ENCODE data around the gene CFLAR. TPM values are rescaled to one million over a fixed set of nuclear protein-coding genes. Genes with fewer than 3 reads are reported as not detected.

CFLAR gene
- total RNA-seq, 1 experiment from 2014 or later: 35.6 TPM

DNA sequence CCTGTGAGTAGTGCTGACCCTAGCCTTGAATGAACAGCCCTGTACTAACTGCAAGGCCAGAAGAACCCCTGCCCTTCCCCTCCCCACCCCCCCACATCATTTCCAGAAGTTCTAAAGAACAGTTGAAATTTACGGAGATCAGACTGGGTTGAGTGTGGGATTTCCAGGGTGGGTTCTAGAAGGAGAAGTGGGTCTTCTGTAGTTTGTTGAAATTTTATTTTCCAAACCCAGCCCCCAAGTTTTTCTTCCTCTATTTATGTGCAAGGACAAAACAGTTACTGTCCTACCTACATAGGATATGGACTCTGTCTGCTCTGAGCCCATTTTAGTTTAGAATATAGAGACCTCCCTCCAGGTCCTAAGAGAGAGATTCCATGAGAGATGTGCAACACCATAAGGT, 40.7 kb downstream of the CFLAR start:
- Histone ChIP-seq H3K9me2 (ENCODE audit: insufficient read depth) (no peaks in the 10 kb centered on the region), H3K79me2 (ENCODE audit: insufficient read depth, low read length) (no peaks in the 10 kb centered on the region; the same call in 1 of the 2 replicates), H3K4me3 (replicated peaks in 1 of 2; ENCODE audit: low read depth in 1 of 2, low read length in 2 of 2) (no peak overlapping the region), H2AFZ (ENCODE audit: low read depth, low read length, poor library complexity, severe bottlenecking) (no peak overlapping the region), H3K27me3 (ENCODE audit: insufficient read depth, low read length) (no peaks in the 10 kb centered on the region), H4K20me1 (ENCODE audit: insufficient read depth) (no peaks in the 10 kb centered on the region), H3K36me3 (ENCODE audit: control insufficient read depth in 1 of 2, insufficient read depth in 2 of 2, low read length in 2 of 2) (peaks cover 0 to 21% of the 10 kb centered on the region in 2 experiments; a peak in 2 of 4 replicates), H3K4me1 (ENCODE audit: control insufficient read depth in 1 of 2, insufficient read depth in 2 of 2, low read length in 2 of 2) (peaks cover 8 to 36% of the 10 kb centered on the region in 2 experiments), H3K9me3 (ENCODE audit: control insufficient read depth in 1 of 2, insufficient read depth in 1 of 2, low read depth in 1 of 2, low read length in 2 of 2) (no peaks in the 10 kb centered on the region), H3K9ac (ENCODE audit: low read length) (no peak overlapping the region), H3K27ac (ENCODE audit: low read depth, low read length) (no peak overlapping the region), H3K4me2 (ENCODE audit: low read length) (no peak overlapping the region)
- TF ChIP-seq ELF1 (IDR thresholded peaks at IDR 0.05; ENCODE audit: borderline replicate concordance, low read depth) (no peak), SIN3A (IDR thresholded peaks at IDR 0.05; ENCODE audit: low read depth) (no peak), RAD21 (IDR thresholded peaks at IDR 0.05; ENCODE audit: low read depth) (no peak), POLR2A (IDR thresholded peaks at IDR 0.05; ENCODE audit: borderline replicate concordance, extremely low read depth, insufficient read depth, insufficient read length) (no peak), EGR1 (IDR thresholded peaks at IDR 0.05; ENCODE audit: low read depth) (no peak), ZNF274 (IDR thresholded peaks at IDR 0.05; ENCODE audit: low read depth, low read length) (no peak), EZH2phosphoT487 (IDR thresholded peaks at IDR 0.05; ENCODE audit: borderline replicate concordance) (no peak)
- TF ChIP-seq, protein P1, sequence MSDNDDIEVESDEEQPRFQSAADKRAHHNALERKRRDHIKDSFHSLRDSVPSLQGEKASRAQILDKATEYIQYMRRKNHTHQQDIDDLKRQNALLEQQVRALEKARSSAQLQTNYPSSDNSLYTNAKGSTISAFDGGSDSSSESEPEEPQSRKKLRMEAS (IDR thresholded peaks at IDR 0.05): no peak
- TF ChIP-seq, protein P2, sequence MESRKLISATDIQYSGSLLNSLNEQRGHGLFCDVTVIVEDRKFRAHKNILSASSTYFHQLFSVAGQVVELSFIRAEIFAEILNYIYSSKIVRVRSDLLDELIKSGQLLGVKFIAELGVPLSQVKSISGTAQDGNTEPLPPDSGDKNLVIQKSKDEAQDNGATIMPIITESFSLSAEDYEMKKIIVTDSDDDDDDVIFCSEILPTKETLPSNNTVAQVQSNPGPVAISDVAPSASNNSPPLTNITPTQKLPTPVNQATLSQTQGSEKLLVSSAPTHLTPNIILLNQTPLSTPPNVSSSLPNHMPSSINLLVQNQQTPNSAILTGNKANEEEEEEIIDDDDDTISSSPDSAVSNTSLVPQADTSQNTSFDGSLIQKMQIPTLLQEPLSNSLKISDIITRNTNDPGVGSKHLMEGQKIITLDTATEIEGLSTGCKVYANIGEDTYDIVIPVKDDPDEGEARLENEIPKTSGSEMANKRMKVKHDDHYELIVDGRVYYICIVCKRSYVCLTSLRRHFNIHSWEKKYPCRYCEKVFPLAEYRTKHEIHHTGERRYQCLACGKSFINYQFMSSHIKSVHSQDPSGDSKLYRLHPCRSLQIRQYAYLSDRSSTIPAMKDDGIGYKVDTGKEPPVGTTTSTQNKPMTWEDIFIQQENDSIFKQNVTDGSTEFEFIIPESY (IDR thresholded peaks at IDR 0.05; ENCODE audit: extremely low read depth, insufficient replicate concordance, low read length): no peak
- TF ChIP-seq, protein P3, sequence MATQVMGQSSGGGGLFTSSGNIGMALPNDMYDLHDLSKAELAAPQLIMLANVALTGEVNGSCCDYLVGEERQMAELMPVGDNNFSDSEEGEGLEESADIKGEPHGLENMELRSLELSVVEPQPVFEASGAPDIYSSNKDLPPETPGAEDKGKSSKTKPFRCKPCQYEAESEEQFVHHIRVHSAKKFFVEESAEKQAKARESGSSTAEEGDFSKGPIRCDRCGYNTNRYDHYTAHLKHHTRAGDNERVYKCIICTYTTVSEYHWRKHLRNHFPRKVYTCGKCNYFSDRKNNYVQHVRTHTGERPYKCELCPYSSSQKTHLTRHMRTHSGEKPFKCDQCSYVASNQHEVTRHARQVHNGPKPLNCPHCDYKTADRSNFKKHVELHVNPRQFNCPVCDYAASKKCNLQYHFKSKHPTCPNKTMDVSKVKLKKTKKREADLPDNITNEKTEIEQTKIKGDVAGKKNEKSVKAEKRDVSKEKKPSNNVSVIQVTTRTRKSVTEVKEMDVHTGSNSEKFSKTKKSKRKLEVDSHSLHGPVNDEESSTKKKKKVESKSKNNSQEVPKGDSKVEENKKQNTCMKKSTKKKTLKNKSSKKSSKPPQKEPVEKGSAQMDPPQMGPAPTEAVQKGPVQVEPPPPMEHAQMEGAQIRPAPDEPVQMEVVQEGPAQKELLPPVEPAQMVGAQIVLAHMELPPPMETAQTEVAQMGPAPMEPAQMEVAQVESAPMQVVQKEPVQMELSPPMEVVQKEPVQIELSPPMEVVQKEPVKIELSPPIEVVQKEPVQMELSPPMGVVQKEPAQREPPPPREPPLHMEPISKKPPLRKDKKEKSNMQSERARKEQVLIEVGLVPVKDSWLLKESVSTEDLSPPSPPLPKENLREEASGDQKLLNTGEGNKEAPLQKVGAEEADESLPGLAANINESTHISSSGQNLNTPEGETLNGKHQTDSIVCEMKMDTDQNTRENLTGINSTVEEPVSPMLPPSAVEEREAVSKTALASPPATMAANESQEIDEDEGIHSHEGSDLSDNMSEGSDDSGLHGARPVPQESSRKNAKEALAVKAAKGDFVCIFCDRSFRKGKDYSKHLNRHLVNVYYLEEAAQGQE (IDR thresholded peaks at IDR 0.05; ENCODE audit: low read depth): no peak
- RAD21 ChIA-PET (ENCODE audit: low non-redundant PET in 1 of 2, low total read pairs in 2 of 2, uncharacterized antibody in 2 of 2, unreplicated experiment in 2 of 2): no interaction called here
- ATAC-seq: no peak
- CTCF ChIA-PET: interaction anchor here (2.8 kb wide), 1 partner anchor 39 kb away, joined by 30 read pairs; no protein-coding TSS in a partner anchor
- BruUV-seq (replicated peaks): no TSS peak
- POLR2A ChIA-PET: interaction anchor here (1.5 kb wide), 1 partner anchor 39 kb away, joined by 3 read pairs; no protein-coding TSS in a partner anchor
- intact Hi-C loops (cut with micrococcal nuclease): loop anchor here (10.0 kb wide), 1 partner anchor 212 kb away; no protein-coding TSS in a partner anchor
- DNase-seq (ENCODE audit: low read depth, low spot score): no peak

Data from HCT116 (cell line).